Measurements from ENCODE around the gene DIS3L2.

GRCh38 chr2:232362174-232362900, 400.8 kb downstream of the DIS3L2 start:
- TF ChIP-seq POLR2AphosphoS5 (IDR thresholded peaks at IDR 0.05) (no peak), POLR2A (IDR thresholded peaks at IDR 0.05) (no peak), CTCF (IDR thresholded peaks at IDR 0.05) (no peak)
